Sigmoid colon (tissue), 3 donors: ENCODE data around the gene MT1X.

Experiments
- CTCF ChIP-seq, 4 experiments: fragments of 450-650 bp in 3 of 4; fragments of 200-600 bp in 1 of 4; IDR thresholded peaks; one replicate each; pipeline ENCODE4 v1.5.1; 2016 to 2019; ENCODE audit warnings: antibody characterized with exemption in 4 of 4, mild to moderate bottlenecking in 3 of 4, moderate library complexity in 2 of 4
- POLR2A ChIP-seq, 2 donors: fragments of 450-650 bp; IDR thresholded peaks; one replicate each; pipeline ENCODE4 v1.6.1; 2016; ENCODE audit warnings: antibody characterized with exemption in 2 of 2, mild to moderate bottlenecking in 2 of 2, moderate library complexity in 2 of 2

GRCh38 chr16:56702836-56703235, 20.6 kb downstream of the MT1X start:
- no peak for TF ChIP-seq CTCF (IDR thresholded peaks at IDR 0.05)
- no peak for TF ChIP-seq POLR2A (IDR thresholded peaks at IDR 0.05)
